Fibroblast of lung (primary cell): ENCODE results near the gene PTPRQ.

Experiments used
- EZH2 ChIP-seq: IDR thresholded peaks from 2 replicates; pipeline ENCODE4 v1.5.1; 2012; ENCODE audit warnings: low read length, control low read depth, mild to moderate bottlenecking; ENCODE audit errors: missing control alignments
- TF ChIP-seq, protein P1 (sequence below), 2 donors: IDR thresholded peaks in 1 of 2; conservative IDR thresholded peaks in 1 of 2; 1 replicate in 1 of 2; 2 replicates in 1 of 2; pipeline ENCODE4 v1.5.1; 2011 to 2012; ENCODE audit warnings: low read length in 2 of 2, control low read depth in 1 of 2, inconsistent platforms in 1 of 2, low read depth in 1 of 2, mild to moderate bottlenecking in 1 of 2

DNA sequence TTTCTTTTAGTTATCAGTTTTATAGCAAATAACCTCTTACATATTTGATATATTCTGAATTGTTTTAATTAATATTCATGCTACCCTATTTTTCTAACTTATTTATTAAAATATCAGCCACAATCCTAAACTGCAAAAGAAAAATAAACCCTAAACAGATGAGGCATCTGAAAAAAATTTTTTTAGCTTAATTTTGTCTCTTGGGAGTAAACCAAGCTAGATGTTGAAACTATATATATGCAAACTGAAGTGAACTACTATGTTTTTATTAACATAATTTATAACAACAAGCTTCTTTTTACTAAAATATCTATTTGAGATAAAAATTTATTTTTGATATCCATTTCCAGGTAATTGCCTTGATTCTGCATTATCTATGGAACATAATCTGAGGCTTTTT lies 87.6 kb downstream of the PTPRQ start:
- TF ChIP-seq, protein P1, sequence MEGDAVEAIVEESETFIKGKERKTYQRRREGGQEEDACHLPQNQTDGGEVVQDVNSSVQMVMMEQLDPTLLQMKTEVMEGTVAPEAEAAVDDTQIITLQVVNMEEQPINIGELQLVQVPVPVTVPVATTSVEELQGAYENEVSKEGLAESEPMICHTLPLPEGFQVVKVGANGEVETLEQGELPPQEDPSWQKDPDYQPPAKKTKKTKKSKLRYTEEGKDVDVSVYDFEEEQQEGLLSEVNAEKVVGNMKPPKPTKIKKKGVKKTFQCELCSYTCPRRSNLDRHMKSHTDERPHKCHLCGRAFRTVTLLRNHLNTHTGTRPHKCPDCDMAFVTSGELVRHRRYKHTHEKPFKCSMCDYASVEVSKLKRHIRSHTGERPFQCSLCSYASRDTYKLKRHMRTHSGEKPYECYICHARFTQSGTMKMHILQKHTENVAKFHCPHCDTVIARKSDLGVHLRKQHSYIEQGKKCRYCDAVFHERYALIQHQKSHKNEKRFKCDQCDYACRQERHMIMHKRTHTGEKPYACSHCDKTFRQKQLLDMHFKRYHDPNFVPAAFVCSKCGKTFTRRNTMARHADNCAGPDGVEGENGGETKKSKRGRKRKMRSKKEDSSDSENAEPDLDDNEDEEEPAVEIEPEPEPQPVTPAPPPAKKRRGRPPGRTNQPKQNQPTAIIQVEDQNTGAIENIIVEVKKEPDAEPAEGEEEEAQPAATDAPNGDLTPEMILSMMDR (conservative IDR thresholded peaks at IDR 0.05 in 1 of 2, IDR thresholded peaks at IDR 0.05 in 1 of 2; ENCODE audit: low read depth in 1 of 2, low read length in 2 of 2), result no peak
- no peak for TF ChIP-seq EZH2
